Measurements from ENCODE around the gene TOPORS. TPM values are rescaled to one million over a fixed set of nuclear protein-coding genes. Genes with fewer than 3 reads are reported as not detected.

TOPORS gene
- total and polyA plus RNA-seq, 2 donors from 2014 or later: 8.1 to 15.6 TPM

- Histone ChIP-seq H3K9ac (ENCODE audit: low read length in 3 of 3) (no peak overlapping the region), H3K9me3 (ENCODE audit: control insufficient read depth in 2 of 3, insufficient read depth in 1 of 3, low read length in 3 of 3) (no peaks in the 10 kb centered on the region), H3K4me1 (ENCODE audit: control insufficient read depth in 2 of 3, insufficient read depth in 2 of 3, low read depth in 1 of 3, low read length in 3 of 3) (peaks cover 0 to 2% (median 0%) of the 10 kb centered on the region in 3 donors), H3K4me3 (ENCODE audit: low read length in 3 of 3) (peak overlapping the region in 2 of 3 donors; percentile 24 to 43), H3K27ac (ENCODE audit: low read depth in 2 of 2, low read length in 2 of 2) (no peak overlapping the region), H3K27me3 (ENCODE audit: control insufficient read depth, insufficient read depth, low read length) (no peaks in the 10 kb centered on the region), H3K36me3 (ENCODE audit: control insufficient read depth in 2 of 3, insufficient read depth in 3 of 3, low read length in 3 of 3) (no peaks in the 10 kb centered on the region)
- DNase-seq (no peak), FAIRE-seq (no peak)
- TF ChIP-seq, protein P1, sequence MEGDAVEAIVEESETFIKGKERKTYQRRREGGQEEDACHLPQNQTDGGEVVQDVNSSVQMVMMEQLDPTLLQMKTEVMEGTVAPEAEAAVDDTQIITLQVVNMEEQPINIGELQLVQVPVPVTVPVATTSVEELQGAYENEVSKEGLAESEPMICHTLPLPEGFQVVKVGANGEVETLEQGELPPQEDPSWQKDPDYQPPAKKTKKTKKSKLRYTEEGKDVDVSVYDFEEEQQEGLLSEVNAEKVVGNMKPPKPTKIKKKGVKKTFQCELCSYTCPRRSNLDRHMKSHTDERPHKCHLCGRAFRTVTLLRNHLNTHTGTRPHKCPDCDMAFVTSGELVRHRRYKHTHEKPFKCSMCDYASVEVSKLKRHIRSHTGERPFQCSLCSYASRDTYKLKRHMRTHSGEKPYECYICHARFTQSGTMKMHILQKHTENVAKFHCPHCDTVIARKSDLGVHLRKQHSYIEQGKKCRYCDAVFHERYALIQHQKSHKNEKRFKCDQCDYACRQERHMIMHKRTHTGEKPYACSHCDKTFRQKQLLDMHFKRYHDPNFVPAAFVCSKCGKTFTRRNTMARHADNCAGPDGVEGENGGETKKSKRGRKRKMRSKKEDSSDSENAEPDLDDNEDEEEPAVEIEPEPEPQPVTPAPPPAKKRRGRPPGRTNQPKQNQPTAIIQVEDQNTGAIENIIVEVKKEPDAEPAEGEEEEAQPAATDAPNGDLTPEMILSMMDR (IDR thresholded peaks at IDR 0.05; ENCODE audit: borderline replicate concordance, extremely low read depth, insufficient read depth): no peak
- intact Hi-C loops (cut with DNase I): loop anchor here (5.0 kb wide), 1 partner anchor 202 kb away; no protein-coding TSS in a partner anchor
Observed at GRCh38 chr9:32578976-32579375, 26.6 kb upstream of the TOPORS start.

- no peak overlapping the region for H3K4me3 ChIP-seq (ENCODE audit: low read length in 3 of 3)
- intact Hi-C loops (cut with DNase I): loop anchor here (5.0 kb wide), 1 partner anchor 200 kb away; no protein-coding TSS in a partner anchor
- peaks cover 0 to 2% (median 0%) of the 10 kb centered on the region in 3 donors for H3K4me1 ChIP-seq (ENCODE audit: control insufficient read depth in 2 of 3, insufficient read depth in 2 of 3, low read depth in 1 of 3, low read length in 3 of 3)
- TF ChIP-seq, protein P1 (IDR thresholded peaks at IDR 0.05; ENCODE audit: borderline replicate concordance, extremely low read depth, insufficient read depth): no peak
- no peak overlapping the region for H3K27ac ChIP-seq (ENCODE audit: low read depth in 2 of 2, low read length in 2 of 2)
- H3K9me3 ChIP-seq (ENCODE audit: control insufficient read depth in 2 of 3, insufficient read depth in 1 of 3, low read length in 3 of 3): no peaks in the 10 kb centered on the region
- FAIRE-seq (no peak), DNase-seq (no peak)
- no peaks in the 10 kb centered on the region for H3K36me3 ChIP-seq (ENCODE audit: control insufficient read depth in 2 of 3, insufficient read depth in 3 of 3, low read length in 3 of 3)
- no peak overlapping the region for H3K9ac ChIP-seq (ENCODE audit: low read length in 3 of 3)
- no peaks in the 10 kb centered on the region for H3K27me3 ChIP-seq (ENCODE audit: control insufficient read depth, insufficient read depth, low read length)
Observed at GRCh38 chr9:32577316-32577715, 24.9 kb upstream of the TOPORS start.

DNA sequence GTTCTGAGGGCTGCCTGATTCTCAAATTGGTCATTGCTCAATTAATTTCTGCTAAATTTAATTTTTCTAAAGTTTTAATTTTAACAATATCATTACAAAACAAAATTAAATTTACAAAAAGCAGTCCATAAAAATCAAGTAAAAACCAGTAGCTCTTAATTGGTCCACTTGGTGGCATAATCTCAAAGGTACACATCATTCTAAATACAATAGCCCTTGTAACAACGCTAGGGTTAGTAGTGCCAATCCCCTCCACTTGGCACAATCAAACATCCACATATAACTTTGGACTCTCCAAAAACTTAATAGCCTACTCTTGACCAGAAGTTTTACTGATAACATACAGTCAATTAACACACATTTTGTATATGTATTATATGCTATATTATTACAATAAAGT lies 22.5 kb upstream of the TOPORS start:
- FAIRE-seq: no peak
- Histone ChIP-seq H3K4me1 (ENCODE audit: control insufficient read depth in 2 of 3, insufficient read depth in 2 of 3, low read depth in 1 of 3, low read length in 3 of 3) (peaks cover 2 to 5% (median 4%) of the 10 kb centered on the region in 3 donors), H3K27me3 (ENCODE audit: control insufficient read depth, insufficient read depth, low read length) (no peaks in the 10 kb centered on the region), H3K9ac (ENCODE audit: low read length in 3 of 3) (no peak overlapping the region), H3K4me3 (ENCODE audit: low read length in 3 of 3) (no peak overlapping the region), H3K9me3 (ENCODE audit: control insufficient read depth in 2 of 3, insufficient read depth in 1 of 3, low read length in 3 of 3) (no peaks in the 10 kb centered on the region), H3K36me3 (ENCODE audit: control insufficient read depth in 2 of 3, insufficient read depth in 3 of 3, low read length in 3 of 3) (no peaks in the 10 kb centered on the region), H3K27ac (ENCODE audit: low read depth in 2 of 2, low read length in 2 of 2) (no peak overlapping the region)
- intact Hi-C loops (cut with DNase I): loop anchor here (5.0 kb wide), 1 partner anchor 198 kb away; no protein-coding TSS in a partner anchor
- TF ChIP-seq, protein P1 (IDR thresholded peaks at IDR 0.05; ENCODE audit: borderline replicate concordance, extremely low read depth, insufficient read depth): no peak
- DNase-seq: no peak

- intact Hi-C loops (cut with DNase I): no loop called here
- Histone ChIP-seq H3K27me3 (ENCODE audit: control insufficient read depth, insufficient read depth, low read length) (no peaks in the 10 kb centered on the region), H3K4me1 (ENCODE audit: control insufficient read depth in 2 of 3, insufficient read depth in 2 of 3, low read depth in 1 of 3, low read length in 3 of 3) (peaks cover 2 to 5% (median 3%) of the 10 kb centered on the region in 3 donors), H3K9me3 (ENCODE audit: control insufficient read depth in 2 of 3, insufficient read depth in 1 of 3, low read length in 3 of 3) (no peaks in the 10 kb centered on the region), H3K9ac (ENCODE audit: low read length in 3 of 3) (peak overlapping the region in 1 of 3 donors; percentile 96), H3K36me3 (ENCODE audit: control insufficient read depth in 2 of 3, insufficient read depth in 3 of 3, low read length in 3 of 3) (no peaks in the 10 kb centered on the region), H3K4me3 (ENCODE audit: low read length in 3 of 3) (peak overlapping the region in 1 of 3 donors; percentile 92), H3K27ac (ENCODE audit: low read depth in 2 of 2, low read length in 2 of 2) (no peak overlapping the region)
- FAIRE-seq: no peak
- DNase-seq: no peak
- TF ChIP-seq, protein P1 (IDR thresholded peaks at IDR 0.05; ENCODE audit: borderline replicate concordance, extremely low read depth, insufficient read depth): no peak
Observed at GRCh38 chr9:32573821-32574220, 21.4 kb upstream of the TOPORS start.

Measured in kidney (tissue), 14 donors.